Measurements from ENCODE around the gene RABL3.
"Not testable (repeated sequence)": the region's sequence is repeated elsewhere in the genome, so short reads cannot be mapped to it uniquely, and the experiment has no call there.

Gene RABL3

DNA sequence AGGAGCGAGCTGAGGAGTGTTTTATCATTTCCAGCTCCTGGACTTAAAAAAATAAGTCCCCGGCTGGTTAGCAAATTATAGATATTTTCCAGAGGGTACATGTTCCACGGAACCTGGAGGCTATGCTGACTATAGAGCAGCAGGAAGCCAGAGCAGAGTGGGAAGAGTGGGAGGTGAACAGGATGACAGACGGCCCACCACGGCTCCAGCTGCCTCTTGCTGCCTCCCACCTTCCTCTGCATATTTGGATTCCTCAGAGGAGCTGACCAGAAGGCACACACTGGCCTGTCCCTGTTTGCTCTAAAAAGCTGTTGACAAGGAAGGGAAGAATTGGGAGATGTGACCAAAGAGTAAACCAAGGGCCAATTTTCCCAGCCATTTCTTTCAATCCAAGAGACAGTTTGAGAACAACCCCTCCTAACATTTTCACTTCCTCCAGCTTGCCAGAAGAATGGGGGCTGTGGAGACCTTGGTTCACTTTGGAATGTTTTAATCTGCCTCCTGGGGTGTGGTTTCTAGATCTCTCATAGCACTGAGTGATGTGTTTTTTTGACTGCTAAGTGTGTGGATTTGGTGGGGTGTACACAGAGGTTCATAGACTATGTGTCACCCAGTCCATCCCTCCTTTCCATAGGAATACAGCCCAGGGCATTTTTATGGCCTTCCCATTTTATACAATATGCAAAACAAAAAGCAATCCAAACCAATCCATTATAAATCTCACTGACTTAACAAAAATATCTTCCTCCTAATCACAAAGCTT, 97.1 kb downstream of the RABL3 start:
- no peak for DNase-seq (ENCODE audit: low read depth in 3 of 3)

DNA sequence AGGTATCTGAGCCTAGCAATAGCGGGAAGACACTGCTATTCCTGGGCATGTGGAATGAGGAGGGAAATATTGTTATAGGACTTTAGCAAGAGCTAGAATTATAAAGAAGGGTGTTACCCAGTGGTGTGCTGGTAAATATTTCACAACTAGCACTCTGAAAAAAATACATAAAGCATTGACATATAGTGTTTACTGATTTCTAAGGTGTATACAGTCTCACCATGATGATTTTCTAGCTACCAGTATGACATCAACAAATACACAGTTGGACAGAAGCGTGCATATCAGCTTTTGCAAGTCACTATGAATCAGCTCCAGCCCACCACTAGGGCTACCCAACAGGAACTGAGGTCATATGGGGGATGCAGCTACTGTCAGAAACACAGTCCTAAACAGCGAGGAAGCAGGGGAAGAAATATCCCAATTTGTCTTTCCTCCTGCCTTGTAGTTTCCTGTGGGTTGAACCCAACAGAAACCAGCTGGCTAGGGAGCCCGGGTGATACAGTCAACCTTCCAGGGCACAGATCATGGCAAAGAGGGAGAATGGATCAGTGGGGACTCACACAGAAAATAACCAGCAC, 99.9 kb downstream of the RABL3 start:
- no peak for DNase-seq (ENCODE audit: low read depth in 3 of 3)

DNA sequence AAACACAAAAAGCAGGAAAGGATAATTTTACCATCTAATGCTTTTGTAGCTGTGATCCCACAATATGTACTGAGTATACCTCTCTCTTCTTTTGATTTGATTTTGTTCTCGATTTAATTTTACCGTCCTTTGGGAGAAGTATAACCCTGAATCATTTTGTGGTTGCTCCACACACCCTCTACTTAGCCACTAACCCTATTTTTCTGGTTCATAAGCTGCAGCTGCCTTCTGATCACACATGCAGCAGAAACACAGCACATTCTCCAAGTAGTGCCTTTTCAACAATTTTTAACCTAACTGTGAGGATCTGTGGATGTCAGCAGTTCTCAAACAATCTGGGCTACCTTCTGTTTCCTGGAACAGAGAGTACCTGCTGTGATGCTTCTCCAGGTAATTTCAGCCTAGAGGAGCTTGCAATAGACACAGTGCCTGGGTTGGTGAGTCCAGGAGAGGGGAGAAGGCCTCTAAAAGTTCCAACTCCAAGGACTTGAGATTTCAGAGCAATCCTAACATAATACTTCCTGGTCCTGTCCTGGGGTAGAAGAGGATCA, 100.5 kb downstream of the RABL3 start:
- DNase-seq (ENCODE audit: low read depth in 3 of 3): no peak

DNA sequence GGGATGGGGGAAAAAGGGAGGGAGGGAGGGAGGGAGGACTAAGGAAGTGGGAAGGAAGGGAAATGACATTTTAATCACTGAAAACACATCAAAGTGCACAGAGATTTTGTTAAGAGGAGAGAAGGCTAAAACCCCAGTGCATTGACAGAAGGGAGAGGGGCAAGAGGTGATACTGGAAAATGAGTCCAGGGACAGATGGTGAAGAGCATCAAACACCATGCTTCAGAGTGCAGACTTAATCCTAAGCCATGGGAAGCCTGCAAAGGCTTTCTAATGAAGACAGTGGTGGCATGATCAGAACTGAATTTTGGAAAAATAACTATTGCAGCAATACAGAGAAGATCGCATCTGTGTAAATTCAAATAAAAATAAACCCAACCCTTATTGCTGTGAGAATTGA, 102.1 kb downstream of the RABL3 start:
- DNase-seq (ENCODE audit: low read depth in 3 of 3): no peak

DNA sequence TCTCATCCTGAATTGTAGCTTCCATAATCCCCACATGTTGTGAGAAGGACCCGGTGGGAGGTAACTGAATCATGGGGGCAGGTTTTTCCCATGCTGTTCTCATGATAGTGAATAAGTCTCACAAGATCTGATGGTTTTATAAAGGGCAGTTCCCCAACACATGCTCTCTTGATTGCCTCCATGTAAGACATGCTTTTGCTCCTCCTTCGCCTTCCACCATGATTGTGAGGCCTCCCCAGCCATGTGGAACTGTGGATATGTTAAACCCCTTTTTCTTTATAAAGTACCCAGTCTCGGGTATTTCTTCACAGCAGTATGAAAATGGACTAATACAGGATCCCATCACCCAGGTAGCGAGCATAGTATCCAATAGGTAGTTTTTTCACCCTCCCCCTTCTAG, 103.5 kb downstream of the RABL3 start:
- not testable (repeated sequence) for DNase-seq (ENCODE audit: low read depth in 3 of 3)

DNA sequence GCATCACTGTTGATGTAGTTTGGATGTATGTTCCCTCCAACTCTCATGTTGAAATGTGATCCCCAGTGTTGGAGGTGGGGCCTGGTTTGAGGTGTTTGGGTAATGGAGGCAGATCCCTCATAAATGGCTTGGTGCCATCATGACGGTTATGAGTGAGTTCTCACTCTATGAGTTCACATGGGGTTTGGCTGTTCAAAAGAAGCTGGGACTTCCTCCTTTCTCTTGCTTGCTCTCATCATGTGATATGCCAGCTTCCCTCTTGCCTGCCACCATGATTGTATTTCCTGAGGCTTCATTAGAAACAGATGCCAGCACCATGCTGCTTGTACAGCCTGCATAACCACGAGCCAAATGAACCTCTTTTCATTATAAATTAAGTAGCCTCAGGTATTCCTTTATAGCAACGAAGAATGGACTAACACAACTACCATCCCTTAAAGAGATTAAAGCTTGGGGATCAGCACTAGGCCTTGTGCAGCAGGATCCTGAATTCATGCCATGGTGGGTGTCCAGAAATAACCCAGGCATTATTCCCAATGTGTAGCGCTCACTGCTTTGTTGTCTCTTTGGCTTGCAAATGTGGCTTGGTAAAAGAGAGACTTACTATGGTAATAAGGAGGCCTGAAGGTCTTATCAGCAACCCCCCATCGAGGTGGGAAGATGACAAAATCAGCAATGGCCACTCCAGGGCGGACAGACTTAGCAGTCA, 104.3 kb downstream of the RABL3 start:
- DNase-seq (ENCODE audit: low read depth in 3 of 3): no peak

DNA sequence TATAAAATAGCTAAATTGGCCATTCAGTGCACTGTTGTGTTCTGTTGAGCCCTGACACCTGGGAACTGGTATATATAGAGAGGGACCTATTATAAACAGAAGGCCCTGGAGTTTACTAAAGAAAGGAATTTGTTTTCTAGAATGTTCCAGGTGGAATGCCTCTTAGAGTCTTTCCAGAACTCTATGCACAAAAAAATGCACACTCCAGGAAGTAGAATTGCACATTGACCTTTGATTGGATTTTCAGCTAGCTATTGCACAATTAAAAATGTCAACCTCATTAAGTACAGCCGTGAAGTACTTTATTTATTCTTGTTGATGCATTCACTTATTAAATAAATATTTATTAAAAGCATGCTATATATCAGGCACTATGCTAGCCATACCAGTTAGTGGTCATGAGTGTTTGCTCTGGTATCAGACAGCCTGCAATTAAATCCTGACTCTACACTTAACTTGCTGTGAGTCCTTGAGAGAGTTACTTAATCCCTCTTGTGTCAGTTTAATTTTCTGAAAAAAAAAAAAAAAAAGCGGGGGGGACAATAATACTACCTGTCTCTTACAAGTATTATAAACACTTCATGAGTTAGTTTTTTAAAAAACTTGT, 105.4 kb downstream of the RABL3 start:
- DNase-seq (ENCODE audit: low read depth in 3 of 3): no peak

Data from stimulated activated CD4-positive, alpha-beta T cell treated with anti-CD3 and anti-CD28 coated beads, TNF-alpha, amount 100 ng/mL, for 4 hours (primary cell).